Caco-2 (cell line): ENCODE measurements around the gene PHF1. TPM values are rescaled to one million over a fixed set of nuclear protein-coding genes. Genes with fewer than 3 reads are reported as not detected.

Experiments
- BruUV-seq: library from RNA; stranded (reverse); fragments of 400-500 nt; replicated peaks from 2 replicates; lab custom pipeline; 2021; lab: Mats Ljungman, UMichigan
- CTCF ChIA-PET: fragments of 300-600 bp; sonication (Branson Sonifier 250); formaldehyde crosslinking; loops from one replicate; lab custom pipeline; 2022; ENCODE audit warnings: antibody characterized with exemption; lab: Charles Lee
- POLR2A ChIA-PET: fragments of 300-600 bp; sonication (Branson Sonifier 250); formaldehyde crosslinking; loops from one replicate; lab custom pipeline; 2022; ENCODE audit warnings: antibody characterized with exemption; lab: Charles Lee
- DNase-seq, 2 experiments: peaks; one replicate each; pipeline versions ENCODE4 v3.0.0 to v3.0.0-alpha.2; 2020 to 2022
- H3K27me3 ChIP-seq: replicated peaks from 2 replicates; pipeline ENCODE4 v1.6.0; 2011; ENCODE audit warnings: low read length; ENCODE audit not compliant: control insufficient read depth, insufficient read depth
- H3K36me3 ChIP-seq: 2 replicates; pipeline ENCODE4 v1.5.1; 2011; ENCODE audit warnings: low read length; ENCODE audit not compliant: control insufficient read depth, insufficient read depth
- H3K4me1 ChIP-seq: fragments of 250-450 bp; sonication (Bioruptor Pico); 2 replicates; pipeline ENCODE4 v1.5.1; 2020; ENCODE audit warnings: mild to moderate bottlenecking
- H3K4me3 ChIP-seq: 2 replicates; pipeline ENCODE4 v1.5.1; 2011; ENCODE audit warnings: low read depth, mild to moderate bottlenecking, control low read depth, low read length
- H3K9me3 ChIP-seq: fragments of 250-450 bp; sonication (Bioruptor Pico); 2 replicates; pipeline ENCODE4 v1.5.1; 2020; ENCODE audit warnings: mild to moderate bottlenecking, moderate library complexity
- H3K27ac Mint-ChIP-seq: one replicate; pipeline ENCODE4 v1.8.0; 2022; ENCODE audit warnings: mixed read lengths; ENCODE audit not compliant: unreplicated experiment
- H3K27me3 Mint-ChIP-seq: one replicate; pipeline ENCODE4 v1.8.0; 2022; ENCODE audit warnings: mixed read lengths; ENCODE audit not compliant: insufficient read depth, unreplicated experiment
- H3K36me3 Mint-ChIP-seq: one replicate; pipeline ENCODE4 v1.8.0; 2022; ENCODE audit warnings: mild to moderate bottlenecking, mixed read lengths; ENCODE audit not compliant: insufficient read depth, unreplicated experiment
- H3K4me1 Mint-ChIP-seq: one replicate; pipeline ENCODE4 v1.8.0; 2022; ENCODE audit warnings: low read depth, mixed read lengths; ENCODE audit not compliant: unreplicated experiment
- H3K4me3 Mint-ChIP-seq: one replicate; pipeline ENCODE4 v1.8.0; 2022; ENCODE audit warnings: mild to moderate bottlenecking, moderate library complexity, mixed read lengths; ENCODE audit not compliant: unreplicated experiment
- H3K9me3 Mint-ChIP-seq: one replicate; pipeline ENCODE4 v1.8.0; 2022; ENCODE audit warnings: mixed read lengths; ENCODE audit not compliant: unreplicated experiment
- intact Hi-C: fragments of 100-400 bp; cut with micrococcal nuclease; formaldehyde crosslinking; loops from one replicate; pipeline ENCODE4 v1.10.0; 2022; ENCODE audit not compliant: unreplicated experiment
- total RNA-seq: library from RNA; stranded (reverse); gene quantifications from 2 replicates; pipeline ENCODE4 v1.2.3, GENCODE V29; 2022
- TF ChIP-seq, protein P1 (sequence below), 2 experiments: fragments of 200-600 bp in 1 of 2; IDR thresholded peaks; 1 replicate in 1 of 2; 2 replicates in 1 of 2; pipeline versions ENCODE4 v1.5.1 to v1.8.0; 2011 to 2022; ENCODE audit warnings: antibody characterized with exemption in 1 of 2, control low read depth in 1 of 2, inconsistent platforms in 1 of 2, low read depth in 1 of 2, low read length in 1 of 2, mild to moderate bottlenecking in 1 of 2, moderate library complexity in 1 of 2; ENCODE audit not compliant: insufficient read depth in 1 of 2, severe bottlenecking in 1 of 2, unreplicated experiment in 1 of 2

PHF1 gene
- total RNA-seq, 1 experiment from 2014 or later = 26.4 TPM

DNA sequence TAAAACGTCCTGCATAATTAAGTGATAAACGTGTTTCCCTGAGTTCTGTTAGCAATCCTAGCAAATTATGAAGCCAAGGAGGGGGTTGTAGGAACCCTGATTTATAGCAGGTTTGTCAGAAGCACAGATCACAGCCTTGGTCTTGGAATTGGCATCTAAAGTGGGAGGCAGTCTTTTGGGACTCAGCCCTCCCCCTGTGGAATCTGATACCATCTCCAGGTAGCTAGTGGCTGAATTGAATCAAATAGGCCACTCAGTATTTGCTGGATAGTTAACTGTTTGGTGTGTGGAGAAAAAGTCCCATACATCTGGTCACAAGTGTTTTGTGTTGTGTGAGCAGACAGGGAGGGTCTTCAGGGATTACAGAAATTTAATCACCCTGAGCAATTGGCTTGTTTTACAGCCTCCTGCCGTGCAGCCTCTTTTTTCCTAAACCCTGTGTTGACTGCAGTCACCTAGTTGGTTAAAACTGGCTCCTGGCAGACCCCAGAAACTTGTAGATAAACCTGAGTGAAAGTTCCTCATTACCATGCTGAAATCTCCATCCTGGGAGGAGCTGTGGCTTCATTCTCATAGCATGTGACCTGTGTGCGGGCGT, 38.2 kb upstream of the PHF1 start:
- no TSS peak for BruUV-seq

GRCh38 chr6:33373960-33374910, 36.6 kb upstream of the PHF1 start:
- H3K4me3 Mint-ChIP-seq = no peak overlapping the region

More for the DNA sequence above, 38.2 kb upstream of the PHF1 start:
- Mint-ChIP-seq H3K4me3 (no peak overlapping the region), H3K27me3 (no peaks in the 10 kb centered on the region), H3K4me1 (peaks cover 8% of the 10 kb centered on the region), H3K9me3 (no peaks in the 10 kb centered on the region), H3K36me3 (no peaks in the 10 kb centered on the region), H3K27ac (no peak overlapping the region)
- Histone ChIP-seq H3K36me3 (no peaks in the 10 kb centered on the region), H3K9me3 (no peaks in the 10 kb centered on the region), H3K27me3 (no peaks in the 10 kb centered on the region), H3K4me3 (no peak overlapping the region), H3K4me1 (peaks cover 7% of the 10 kb centered on the region; the same call in 1 of the 2 replicates)
- intact Hi-C loops = no loop called here
- TF ChIP-seq, protein P1, sequence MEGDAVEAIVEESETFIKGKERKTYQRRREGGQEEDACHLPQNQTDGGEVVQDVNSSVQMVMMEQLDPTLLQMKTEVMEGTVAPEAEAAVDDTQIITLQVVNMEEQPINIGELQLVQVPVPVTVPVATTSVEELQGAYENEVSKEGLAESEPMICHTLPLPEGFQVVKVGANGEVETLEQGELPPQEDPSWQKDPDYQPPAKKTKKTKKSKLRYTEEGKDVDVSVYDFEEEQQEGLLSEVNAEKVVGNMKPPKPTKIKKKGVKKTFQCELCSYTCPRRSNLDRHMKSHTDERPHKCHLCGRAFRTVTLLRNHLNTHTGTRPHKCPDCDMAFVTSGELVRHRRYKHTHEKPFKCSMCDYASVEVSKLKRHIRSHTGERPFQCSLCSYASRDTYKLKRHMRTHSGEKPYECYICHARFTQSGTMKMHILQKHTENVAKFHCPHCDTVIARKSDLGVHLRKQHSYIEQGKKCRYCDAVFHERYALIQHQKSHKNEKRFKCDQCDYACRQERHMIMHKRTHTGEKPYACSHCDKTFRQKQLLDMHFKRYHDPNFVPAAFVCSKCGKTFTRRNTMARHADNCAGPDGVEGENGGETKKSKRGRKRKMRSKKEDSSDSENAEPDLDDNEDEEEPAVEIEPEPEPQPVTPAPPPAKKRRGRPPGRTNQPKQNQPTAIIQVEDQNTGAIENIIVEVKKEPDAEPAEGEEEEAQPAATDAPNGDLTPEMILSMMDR (IDR thresholded peaks at IDR 0.05; ENCODE audit: insufficient read depth in 1 of 2, low read depth in 1 of 2, low read length in 1 of 2, severe bottlenecking in 1 of 2, unreplicated experiment in 1 of 2) = no peak
- ChIA-PET POLR2A (no interaction called here), CTCF (no interaction called here)
- no peak for DNase-seq

More at GRCh38 chr6:33373960-33374910, 36.6 kb upstream of the PHF1 start:
- no peaks in the 10 kb centered on the region for H3K27me3 Mint-ChIP-seq
- H3K36me3 Mint-ChIP-seq = no peaks in the 10 kb centered on the region
- Histone ChIP-seq H3K36me3 (no peaks in the 10 kb centered on the region), H3K27me3 (no peaks in the 10 kb centered on the region), H3K9me3 (no peaks in the 10 kb centered on the region), H3K4me1 (peaks cover 7% of the 10 kb centered on the region; the same call in 1 of the 2 replicates), H3K4me3 (no peak overlapping the region)
- H3K9me3 Mint-ChIP-seq = no peaks in the 10 kb centered on the region
- TF ChIP-seq, protein P1 (IDR thresholded peaks at IDR 0.05; ENCODE audit: insufficient read depth in 1 of 2, low read depth in 1 of 2, low read length in 1 of 2, severe bottlenecking in 1 of 2, unreplicated experiment in 1 of 2) = no peak
- H3K4me1 Mint-ChIP-seq = peaks cover 8% of the 10 kb centered on the region
- CTCF ChIA-PET = interaction anchor here (0.5 kb wide), 1 partner anchor 36 kb away, joined by 3 read pairs; no protein-coding TSS in a partner anchor
- no TSS peak for BruUV-seq
- H3K27ac Mint-ChIP-seq = no peak overlapping the region
- POLR2A ChIA-PET = interaction anchor here (0.7 kb wide), 1 partner anchor 77 kb away, joined by 9 read pairs; no protein-coding TSS in a partner anchor
- intact Hi-C loops = no loop called here
- no peak for DNase-seq
